Activated CD4-positive, CD25-positive, alpha-beta regulatory T cell treated with anti-CD3 and anti-CD28 coated beads, Interleukin-2, amount 50 U/mL, for 72 hours (primary cell): ENCODE data around the gene PROCA1.
A peak's percentile ranks its signal among the peaks of the same experiment; 100 is the strongest.

Source experiments
- DNase-seq: peaks from one replicate; pipeline ENCODE4 v3.0.0; 2021

The PROCA1 gene, protein sequence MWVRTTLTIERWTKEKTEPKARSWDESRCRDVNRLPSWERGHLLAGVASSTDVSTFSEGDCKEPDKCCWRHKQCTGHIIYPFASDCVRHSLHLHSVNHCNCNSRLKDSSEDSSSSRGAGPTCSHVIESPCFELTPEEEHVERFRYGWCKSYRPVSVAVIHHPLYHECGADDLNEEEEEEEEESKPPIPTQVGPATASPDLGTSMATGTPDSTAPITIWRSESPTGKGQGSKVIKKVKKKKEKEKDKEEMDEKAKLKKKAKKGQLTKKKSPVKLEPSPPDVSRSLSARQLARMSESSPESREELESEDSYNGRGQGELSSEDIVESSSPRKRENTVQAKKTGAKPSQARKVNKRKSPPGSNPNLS

DNA sequence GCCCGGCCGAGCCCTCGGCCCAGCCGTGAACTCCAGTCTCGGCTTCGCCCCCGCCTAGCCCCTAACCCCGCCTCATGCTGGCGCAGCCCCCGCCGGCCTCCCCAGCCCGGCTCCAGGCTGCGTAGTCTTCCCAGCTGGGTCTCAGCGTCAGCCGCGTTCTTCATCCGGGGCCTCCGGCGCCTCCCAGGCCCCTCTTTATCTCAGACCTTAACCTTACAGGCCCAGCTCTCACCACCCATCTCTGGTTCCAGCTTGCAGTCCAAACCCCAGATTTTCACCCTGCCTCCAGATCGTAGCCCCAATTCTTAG, at the start of gene PROCA1:
Gene PROCA1 (minus strand): TSS at position 166 of the 309 bp plus-strand sequence. CDS start 228 bp downstream, outside the sequence.
- no peak for DNase-seq

DNA sequence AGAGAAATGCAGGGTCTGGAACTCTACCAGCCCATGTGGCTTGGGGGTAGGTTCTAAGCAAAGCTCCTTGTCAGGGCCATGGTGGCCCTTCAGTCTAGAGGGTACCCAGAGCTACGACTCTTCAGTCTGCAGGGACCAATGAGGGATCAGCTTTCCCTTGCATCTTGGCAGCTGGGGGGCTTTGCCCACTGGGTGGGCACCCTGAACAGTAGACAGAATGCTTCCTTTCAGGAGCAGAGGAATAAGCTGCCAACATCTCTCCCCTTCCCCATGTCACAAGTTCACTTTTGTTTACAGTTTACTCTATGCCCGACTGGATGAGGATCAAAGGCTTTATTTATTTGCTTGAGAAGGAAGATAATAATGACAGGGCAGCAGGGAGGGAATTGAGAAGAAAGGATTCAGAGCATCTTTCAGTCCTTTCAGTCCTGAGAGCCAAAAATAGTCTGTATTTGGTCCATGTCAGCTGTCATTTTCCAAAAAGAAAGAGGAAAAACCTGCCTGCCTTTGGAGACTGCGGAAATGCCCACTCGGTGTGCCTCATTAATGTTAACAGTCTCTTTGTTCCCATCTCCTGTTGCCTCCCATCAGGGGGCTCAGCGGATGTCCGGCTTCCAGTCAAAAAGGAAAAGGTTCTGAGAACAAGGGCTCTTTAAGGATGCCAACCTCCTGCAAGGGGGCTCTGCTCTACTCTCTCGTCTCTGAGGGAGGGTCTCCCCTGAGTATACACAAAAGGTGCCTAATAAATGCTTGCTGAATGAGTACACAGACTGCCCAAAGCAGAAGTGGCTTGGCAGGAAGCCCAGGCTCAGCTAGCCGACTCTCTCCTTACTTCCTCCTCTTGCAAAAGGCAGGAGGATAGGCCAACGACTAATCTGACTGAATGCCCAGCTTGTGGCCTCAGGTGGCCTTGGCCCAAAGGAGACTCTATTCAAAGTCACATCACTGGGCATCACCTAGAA, 49.2 kb upstream of the PROCA1 start:
- DNase-seq, result no peak

DNA sequence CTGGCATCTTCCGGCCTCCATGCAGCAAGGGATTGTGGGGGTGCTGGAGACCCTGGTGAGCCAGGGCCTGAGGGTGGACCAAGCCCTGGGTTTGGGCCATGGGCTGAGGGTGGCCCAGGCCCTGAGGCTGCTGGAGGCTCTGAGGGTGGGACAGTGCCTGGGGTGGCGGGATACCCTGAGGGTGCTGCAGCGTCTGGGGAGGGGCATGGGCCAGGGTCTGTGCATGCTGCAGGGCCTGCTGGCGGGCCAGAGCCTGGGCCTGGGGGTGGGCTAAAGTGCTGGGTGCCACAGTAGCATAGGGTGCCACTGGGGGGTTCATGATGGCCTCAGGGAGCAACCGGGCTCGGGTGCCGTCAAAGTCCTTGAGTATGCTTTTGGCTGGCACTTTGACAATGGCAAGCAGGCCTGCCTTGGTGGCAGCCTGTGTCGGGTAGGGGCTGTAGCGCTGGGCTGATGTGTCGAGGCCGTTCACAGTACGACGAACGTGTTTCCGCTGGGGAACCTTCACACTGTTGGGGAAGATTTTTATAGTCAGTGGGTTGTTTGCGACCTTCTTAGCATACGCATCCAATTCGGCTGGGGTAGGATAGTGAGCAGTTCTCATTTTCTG, 47.7 kb upstream of the PROCA1 start:
- no peak for DNase-seq

DNA sequence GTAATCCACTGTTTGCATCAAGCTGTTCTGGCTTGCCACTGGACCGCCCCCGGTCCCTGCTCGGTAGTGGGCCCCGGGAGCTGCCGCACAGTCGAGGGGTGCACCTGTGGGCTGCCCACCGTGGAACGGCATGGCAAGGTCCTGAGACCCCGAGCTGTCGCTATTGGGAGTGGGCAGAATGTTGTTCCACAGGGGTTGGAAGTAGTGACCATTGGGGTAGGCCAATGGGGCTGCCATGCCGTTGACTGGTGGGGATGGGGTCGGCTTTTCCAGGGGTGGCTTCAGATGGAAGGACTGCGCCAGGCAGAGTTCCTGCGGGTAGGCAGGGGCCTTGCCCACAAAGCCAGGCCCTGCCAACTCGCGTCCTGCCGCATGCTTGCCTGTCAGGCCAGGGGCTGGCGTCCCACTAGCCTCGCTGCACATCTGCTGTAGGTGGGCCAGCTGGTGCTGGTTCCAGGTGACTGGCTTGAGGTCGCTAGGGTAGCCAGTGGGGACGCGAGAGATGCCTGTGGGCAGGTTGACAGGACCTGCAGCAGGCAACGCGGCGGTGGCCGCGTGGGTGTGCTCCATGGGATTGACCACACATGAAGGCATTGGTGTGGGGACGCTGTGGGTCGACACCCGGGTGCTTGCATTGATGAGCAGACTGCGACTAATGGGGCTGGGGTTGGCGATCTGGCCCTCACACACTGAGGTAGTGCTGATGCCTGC, 46.9 kb upstream of the PROCA1 start:
- no peak for DNase-seq

DNA sequence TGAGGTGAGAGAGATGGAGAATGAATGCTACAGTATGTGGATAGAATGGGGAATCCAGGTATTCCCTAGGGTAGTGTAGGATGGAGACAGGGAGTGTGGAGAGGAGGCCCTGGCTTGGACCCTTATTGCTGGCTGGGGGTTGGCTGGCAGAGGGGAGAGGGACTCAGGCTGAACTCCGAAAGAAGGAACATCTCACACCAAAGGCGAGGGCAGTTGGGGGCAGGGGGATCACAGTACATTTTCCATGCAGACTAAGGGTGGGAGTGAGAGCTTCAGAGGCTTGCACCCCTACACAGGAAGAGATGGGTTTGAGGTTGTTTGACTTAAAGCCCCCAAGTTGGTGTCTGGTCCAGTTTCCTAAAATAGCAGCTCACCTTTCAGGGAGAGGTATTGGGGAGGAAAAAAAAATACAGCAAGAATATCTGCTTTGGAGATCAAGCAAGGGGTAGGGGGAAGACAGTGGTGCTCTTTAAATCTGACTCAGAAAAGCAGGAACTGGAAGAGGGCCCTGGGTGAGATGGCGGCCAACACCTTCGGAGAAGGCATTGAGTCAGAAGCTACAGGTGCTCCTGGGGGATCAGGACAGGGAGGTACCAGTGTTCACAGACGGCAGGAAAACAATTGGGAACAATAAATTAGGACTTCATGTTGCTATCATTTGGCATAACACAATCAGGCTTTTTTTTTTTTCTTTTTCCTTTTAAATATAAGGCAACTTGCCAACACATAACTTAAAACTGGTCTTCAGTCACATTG, 44.5 kb upstream of the PROCA1 start:
- DNase-seq, result no peak

DNA sequence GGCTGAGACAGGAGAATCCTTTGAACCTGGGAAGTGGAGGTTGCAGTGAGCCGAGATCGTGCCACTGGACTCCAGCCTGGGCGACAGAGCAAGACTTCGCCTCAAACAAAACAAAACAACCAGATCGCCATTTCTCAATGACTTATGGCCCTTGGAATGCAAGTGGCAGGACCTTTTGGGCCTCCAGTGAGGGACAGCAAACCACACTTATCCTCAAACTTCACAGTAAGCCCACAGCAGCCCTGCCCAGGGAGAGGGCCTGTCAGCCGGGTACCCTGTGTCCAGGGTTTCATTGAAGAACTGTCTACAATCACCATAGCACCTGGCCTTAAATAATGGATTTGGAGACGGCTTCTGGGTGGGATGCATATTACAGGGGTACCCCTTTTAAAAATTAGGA, 43.8 kb upstream of the PROCA1 start:
- no peak for DNase-seq

DNA sequence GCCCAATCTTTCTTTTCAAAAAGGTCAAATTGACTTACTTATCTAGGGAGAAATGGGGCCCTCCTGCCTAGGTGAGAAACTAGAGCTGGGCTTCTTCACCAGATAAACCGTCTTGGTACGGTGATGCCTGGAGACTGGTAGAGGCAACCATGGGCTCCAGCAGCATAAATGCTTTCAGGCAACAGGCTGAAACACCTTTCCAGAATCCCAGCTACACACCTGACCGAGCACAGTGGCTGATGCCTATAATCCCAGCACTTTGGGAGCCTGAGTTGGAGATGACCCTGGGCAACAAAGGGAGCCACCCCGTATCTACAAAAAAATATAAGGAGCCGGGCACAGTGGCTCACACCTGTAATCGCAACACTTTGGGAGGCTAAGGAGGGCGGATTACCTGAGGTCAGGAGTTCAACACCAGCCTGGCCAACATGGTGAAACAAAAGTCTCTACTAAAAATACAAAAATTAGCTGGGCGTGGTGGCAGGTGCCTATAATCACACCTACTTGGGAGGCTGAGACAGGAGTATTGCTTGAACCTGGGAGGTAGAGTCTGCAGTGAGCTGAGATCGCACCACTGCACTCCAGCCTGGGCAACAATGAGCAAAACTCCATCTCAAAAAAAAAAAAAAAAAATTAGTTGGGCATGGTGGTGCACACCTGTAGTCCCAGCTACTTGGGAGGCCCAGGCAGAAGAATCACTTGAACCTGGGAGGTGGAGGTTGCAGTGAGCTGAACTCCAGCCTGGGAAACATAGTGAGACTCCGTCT, 40.1 kb upstream of the PROCA1 start:
- DNase-seq, result no peak

DNA sequence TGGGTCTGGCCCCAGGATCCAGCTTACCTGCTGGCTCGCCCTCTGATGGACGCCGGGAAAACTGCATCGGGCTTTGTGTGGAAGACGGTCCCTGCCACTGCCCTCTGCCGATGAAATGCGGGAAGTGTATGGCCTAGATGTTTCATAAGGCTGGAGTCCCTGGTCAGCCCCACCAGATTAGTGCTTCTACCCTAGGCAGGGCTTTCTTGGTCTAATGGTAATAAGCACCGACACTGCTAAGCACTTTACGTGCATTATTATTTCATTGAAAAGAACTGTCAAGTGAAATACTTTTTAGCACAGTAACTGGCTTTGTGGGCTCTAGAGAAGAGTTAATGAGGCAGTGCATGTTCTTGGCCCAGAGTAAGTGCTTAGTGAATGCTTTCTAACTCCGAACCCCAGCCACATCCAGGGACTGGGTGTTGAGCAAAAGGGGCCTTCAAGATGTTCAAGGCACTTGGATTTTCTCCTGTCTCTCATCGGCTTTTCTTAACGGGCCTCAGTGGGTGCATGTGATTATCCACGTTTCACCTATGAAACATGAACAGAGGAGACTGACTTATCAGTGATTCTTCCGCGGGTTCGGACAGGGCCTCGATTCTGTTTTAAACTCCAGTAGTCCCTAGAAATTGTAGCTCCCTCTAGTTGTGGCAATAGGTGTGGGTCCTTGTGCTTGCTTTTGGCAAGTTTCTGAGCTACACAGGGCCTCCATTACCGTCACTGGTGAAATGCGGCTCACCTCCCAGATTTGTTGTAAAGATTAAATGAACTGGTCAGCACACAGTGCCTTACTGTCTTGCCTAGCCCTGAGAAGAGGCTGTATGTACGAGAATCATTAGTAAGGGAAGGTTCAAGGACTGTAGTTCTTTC, 38.7 kb upstream of the PROCA1 start:
- peak; percentile 86 for DNase-seq

DNA sequence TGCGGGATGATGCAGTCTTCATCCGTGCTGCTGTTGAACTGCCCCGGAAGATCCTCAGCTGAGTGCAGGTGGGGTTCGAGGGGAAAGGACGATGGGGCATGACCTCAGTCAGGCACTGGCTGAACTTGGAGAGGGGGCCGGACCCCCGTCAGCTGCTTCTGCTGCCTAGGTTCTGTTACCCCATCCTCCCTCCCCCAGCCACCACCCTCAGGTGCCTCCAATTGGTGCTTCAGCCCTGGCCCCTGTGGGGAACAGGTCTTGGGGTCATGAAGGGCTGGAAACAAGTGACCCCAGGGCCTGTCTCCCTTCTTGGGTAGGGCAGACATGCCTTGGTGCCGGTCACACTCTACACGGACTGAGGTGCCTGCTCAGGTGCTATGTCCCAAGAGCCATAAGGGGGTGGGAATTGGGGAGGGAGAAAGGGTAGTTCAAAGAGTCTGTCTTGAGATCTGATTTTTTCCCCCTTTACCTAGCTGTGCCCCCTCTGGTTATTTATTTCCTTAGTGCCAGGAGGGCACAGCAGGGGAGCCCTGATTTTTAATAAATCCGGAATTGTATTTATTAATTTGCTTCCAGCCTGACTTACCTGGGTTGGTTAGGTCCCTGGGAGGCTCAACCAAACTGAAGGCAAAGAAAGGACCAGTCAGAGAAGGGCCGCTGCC, 38.0 kb upstream of the PROCA1 start:
- peak; percentile 25 for DNase-seq

DNA sequence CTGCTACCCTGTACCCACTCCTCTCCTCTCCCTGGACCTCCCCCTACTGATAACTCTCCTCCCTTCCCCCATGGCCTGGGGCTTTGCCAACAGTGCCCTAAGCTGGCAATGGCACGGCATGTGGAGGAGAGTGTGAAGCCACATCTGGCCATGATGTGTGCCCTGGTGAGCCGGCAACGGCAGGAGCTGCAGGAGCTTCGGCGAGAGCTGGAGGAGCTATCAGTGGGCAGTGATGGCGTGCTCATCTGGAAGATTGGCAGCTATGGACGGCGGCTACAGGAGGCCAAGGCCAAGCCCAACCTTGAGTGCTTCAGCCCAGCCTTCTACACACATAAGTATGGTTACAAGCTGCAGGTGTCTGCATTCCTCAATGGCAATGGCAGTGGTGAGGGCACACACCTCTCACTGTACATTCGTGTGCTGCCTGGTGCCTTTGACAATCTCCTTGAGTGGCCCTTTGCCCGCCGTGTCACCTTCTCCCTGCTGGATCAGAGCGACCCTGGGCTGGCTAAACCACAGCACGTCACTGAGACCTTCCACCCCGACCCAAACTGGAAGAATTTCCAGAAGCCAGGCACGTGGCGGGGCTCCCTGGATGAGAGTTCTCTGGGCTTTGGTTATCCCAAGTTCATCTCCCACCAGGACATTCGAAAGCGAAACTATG, 37.3 kb upstream of the PROCA1 start:
- DNase-seq, result peak; percentile 29

DNA sequence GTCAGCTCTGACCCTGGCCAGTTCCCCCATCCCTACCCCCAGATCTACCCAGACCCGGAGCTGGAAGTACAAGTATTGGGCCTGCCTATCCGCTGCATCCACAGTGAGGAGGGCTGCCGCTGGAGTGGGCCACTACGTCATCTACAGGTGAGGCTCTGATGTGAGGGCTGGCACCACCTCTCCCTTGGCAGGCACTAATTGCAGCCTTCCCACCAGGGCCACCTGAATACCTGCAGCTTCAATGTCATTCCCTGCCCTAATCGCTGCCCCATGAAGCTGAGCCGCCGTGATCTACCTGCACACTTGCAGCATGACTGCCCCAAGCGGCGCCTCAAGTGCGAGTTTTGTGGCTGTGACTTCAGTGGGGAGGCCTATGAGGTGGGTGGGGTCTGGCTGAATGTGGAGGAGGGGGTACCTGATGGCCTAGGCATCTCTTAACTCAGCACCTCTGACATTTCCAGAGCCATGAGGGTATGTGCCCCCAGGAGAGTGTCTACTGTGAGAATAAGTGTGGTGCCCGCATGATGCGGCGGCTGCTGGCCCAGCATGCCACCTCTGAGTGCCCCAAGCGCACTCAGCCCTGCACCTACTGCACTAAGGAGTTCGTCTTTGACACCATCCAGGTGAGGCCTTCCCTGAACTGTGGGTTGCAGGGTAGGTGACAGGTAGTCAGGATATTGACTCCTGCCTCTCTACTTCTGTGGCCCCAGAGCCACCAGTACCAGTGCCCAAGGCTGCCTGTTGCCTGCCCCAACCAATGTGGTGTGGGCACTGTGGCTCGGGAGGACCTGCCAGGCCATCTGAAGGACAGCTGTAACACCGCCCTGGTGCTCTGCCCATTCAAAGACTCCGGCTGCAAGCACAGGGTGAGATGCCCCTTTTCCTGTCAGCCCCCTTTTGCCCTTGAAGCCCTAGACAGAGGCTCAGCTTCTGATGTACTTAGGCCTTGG, 36.4 kb upstream of the PROCA1 start:
- DNase-seq, result peak; percentile 27

DNA sequence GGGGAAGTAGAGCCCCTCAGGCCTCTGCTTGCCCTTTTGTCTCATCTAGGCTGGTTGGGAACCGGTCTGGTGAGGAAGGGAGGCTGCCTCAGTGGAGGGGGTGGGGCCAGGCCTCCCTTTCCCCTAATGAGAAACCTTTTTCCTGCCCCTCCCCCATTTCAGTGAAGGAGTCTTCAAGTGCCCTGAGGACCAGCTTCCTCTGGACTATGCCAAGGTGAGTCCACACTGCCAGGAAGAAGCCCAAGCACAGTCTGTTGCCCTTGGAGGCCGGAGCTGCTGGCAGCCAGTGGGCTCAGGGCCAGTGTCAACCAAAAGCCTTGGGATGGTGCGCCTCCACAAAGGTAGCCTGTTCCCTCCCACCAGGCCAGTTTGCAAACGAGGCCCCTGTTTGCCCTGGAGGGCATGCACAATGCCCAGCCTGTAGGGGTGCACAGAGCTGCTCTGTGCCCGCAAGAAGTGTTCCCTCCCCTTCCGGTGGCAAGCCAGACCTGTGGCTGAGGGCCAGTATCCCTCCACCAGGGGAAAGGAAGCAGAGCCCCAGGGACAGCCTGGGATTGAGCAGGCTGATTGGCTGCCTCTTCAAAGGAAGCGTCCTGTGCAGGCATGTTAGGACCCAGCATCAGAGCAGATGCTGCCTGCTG, 35.5 kb upstream of the PROCA1 start:
- no peak for DNase-seq

DNA sequence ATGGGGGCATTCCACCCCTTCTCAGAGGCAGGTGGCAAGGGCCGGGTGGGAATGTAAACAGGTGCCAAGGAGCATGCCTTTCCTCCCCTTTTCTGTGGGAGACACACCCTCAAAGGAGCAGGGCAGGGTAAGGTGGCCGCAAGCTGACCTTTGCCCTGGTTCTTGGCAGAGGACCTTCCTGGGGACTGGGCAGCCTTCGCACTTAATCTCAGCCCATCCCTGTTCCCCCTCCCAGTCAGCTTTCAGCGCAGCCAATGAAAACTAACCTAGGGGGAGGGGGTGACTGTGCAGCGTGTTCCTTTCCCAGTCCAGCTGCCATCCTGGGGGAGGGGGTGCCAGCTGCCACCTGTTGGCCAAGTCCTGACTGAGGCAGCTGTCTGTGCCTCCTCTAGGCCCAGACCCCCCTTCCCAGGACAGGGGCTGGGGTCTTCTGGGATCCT, 34.9 kb upstream of the PROCA1 start:
- DNase-seq, result no peak

DNA sequence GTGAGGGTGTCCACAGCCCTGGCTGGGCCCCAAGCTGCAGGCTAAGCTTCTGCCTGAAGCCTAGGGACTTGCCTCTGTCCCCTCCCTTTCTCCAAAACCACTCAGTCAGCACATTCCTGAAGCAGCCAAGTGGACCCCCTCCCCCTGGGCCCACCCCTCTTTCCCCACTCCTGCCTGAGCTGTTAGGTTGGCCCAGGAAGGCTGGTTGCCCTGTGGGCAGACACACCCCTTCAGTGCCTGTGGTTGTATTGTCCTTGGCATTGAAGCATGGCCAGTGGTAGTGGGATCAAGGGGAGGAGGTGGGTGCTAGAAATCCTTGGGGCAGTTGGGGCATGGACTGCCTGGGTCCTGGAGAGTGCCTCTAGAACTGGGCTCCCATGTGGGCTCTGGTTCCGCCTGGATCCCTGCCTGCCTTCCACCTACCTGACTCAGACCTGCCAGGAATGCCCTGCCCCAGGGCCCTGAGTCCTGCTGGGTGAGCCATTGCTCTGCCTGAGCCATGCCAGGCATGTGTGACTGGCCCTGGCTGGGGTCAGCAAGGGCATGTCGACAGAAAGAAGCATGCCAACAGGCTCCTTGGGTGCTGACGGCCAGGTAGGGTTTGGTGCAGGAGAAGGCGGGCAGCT, 34.2 kb upstream of the PROCA1 start:
- no peak for DNase-seq

DNA sequence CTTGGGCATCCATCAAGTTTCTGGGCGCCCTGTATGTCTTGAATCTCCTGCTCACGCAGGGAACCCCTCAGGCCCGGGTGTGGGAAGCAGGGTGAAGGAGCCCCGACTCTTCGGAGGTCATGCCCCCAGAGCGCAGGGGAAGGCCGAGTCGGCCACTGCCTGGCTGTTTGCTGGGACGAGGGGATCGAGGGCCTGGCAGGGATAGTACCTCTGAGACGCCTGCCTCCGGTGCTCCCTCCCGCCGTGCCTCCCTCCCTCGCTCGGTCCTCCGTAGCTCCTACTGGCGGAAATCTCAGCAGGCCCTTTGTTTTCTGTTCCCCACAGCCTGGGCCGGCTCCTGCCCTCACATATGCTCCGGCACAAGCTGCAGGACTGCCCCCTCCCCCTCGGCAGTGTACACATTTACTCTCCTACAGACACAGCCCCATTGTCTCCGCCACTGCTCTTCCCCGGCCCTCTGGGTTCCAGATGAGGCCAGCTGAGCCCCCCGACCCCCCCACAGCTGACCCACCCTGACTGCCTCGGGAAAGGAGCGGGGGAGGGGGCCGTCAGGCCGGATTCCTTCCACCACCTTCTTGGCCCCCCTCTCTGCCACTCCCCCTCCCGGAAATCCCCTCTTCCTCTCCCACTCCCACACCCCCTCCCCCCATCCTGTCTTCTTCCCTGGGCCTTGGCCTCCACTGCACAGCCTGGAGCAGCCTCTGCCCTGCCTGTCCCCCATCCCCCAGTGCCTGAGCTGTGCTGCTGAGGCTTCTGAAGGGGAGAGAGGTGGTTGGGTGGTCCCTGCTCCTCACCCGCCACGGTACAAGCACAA, 33.5 kb upstream of the PROCA1 start:
- no peak for DNase-seq
